Neutrophil (primary cell): ENCODE results near the gene MGRN1.
A peak's percentile ranks its signal among the peaks of the same experiment; 100 is the strongest.

Experiments used
- H3K27ac ChIP-seq: fragments of 200-600 bp; sonication (generic); 2 replicates; pipeline ENCODE4 v1.5.1; 2016; ENCODE audit warnings: mild to moderate bottlenecking, moderate library complexity
- H3K27me3 ChIP-seq: fragments of 200-600 bp; sonication (generic); 2 replicates; pipeline ENCODE4 v1.6.0; 2016; ENCODE audit warnings: mild to moderate bottlenecking
- H3K36me3 ChIP-seq: fragments of 200-600 bp; sonication (generic); 2 replicates; pipeline ENCODE4 v1.5.1; 2017
- H3K4me1 ChIP-seq, 2 experiments: fragments of 200-600 bp in 1 of 2; sonication (generic) in 1 of 2; 1 replicate in 1 of 2; 2 replicates in 1 of 2; pipeline versions ENCODE4 v1.5.1 to v1.6.1; 2013 to 2016; ENCODE audit warnings: low read depth in 1 of 2, low read length in 1 of 2, mild to moderate bottlenecking in 1 of 2, moderate library complexity in 1 of 2; ENCODE audit not compliant: control insufficient read depth in 1 of 2, insufficient read depth in 1 of 2
- H3K4me3 ChIP-seq, 2 experiments: fragments of 200-600 bp in 1 of 2; sonication (generic) in 1 of 2; 1 replicate in 1 of 2; 2 replicates in 1 of 2; pipeline ENCODE4 v1.5.1; 2013 to 2016; ENCODE audit warnings: low read depth in 1 of 2, low read length in 1 of 2, mild to moderate bottlenecking in 1 of 2, moderate library complexity in 1 of 2
- H3K9me3 ChIP-seq: fragments of 200-600 bp; sonication (generic); 2 replicates; pipeline ENCODE4 v1.5.1; 2016
- TF ChIP-seq, protein P1 (sequence below): fragments of 200-600 bp; sonication (generic); IDR thresholded peaks from 2 replicates; pipeline ENCODE4 v1.5.1; 2016; ENCODE audit warnings: antibody characterized with exemption

MGRN1 gene

GRCh38 chr16:4624015-4624826 is at the start of gene MGRN1:
Gene MGRN1, plus strand, starts transcription at chr16:4624826. Its CDS starts 135 bp downstream, at chr16:4624961.
- Histone ChIP-seq H3K27me3 (no peaks in the 10 kb centered on the region), H3K36me3 (no peaks in the 10 kb centered on the region), H3K4me3 (peak within 1 kb of the TSS; percentile 75 to 84), H3K4me1 (peaks cover 53 to 54% of the 10 kb centered on the region in 2 experiments), H3K9me3 (no peaks in the 10 kb centered on the region), H3K27ac (peak within 1 kb of the TSS; percentile 98)
- TF ChIP-seq, protein P1, sequence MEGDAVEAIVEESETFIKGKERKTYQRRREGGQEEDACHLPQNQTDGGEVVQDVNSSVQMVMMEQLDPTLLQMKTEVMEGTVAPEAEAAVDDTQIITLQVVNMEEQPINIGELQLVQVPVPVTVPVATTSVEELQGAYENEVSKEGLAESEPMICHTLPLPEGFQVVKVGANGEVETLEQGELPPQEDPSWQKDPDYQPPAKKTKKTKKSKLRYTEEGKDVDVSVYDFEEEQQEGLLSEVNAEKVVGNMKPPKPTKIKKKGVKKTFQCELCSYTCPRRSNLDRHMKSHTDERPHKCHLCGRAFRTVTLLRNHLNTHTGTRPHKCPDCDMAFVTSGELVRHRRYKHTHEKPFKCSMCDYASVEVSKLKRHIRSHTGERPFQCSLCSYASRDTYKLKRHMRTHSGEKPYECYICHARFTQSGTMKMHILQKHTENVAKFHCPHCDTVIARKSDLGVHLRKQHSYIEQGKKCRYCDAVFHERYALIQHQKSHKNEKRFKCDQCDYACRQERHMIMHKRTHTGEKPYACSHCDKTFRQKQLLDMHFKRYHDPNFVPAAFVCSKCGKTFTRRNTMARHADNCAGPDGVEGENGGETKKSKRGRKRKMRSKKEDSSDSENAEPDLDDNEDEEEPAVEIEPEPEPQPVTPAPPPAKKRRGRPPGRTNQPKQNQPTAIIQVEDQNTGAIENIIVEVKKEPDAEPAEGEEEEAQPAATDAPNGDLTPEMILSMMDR, result peak; percentile 97

- H3K27me3 ChIP-seq, result no peaks in the 10 kb centered on the region
- H3K4me3 ChIP-seq, result no peak overlapping the region
These were observed 49.5 kb upstream of the MGRN1 start for GRCh38 chr16:4574919-4575705.

GRCh38 chr16:4576008-4576407 is 48.6 kb upstream of the MGRN1 start:
- Histone ChIP-seq H3K36me3 (no peaks in the 10 kb centered on the region), H3K27ac (no peak overlapping the region), H3K4me1 (peaks cover 0 to 8% of the 10 kb centered on the region in 2 experiments), H3K4me3 (no peak overlapping the region), H3K9me3 (no peaks in the 10 kb centered on the region), H3K27me3 (no peaks in the 10 kb centered on the region)
- TF ChIP-seq, protein P1, result no peak

More at GRCh38 chr16:4574919-4575705, 49.5 kb upstream of the MGRN1 start:
- Histone ChIP-seq H3K36me3 (no peaks in the 10 kb centered on the region), H3K4me1 (peaks cover 0 to 8% of the 10 kb centered on the region in 2 experiments), H3K9me3 (no peaks in the 10 kb centered on the region), H3K27ac (no peak overlapping the region)
- TF ChIP-seq, protein P1, result no peak

GRCh38 chr16:4578961-4579530 is 45.6 kb upstream of the MGRN1 start:
- Histone ChIP-seq H3K27ac (no peak overlapping the region), H3K36me3 (no peaks in the 10 kb centered on the region), H3K27me3 (no peaks in the 10 kb centered on the region), H3K4me3 (no peak overlapping the region), H3K4me1 (peaks cover 3 to 8% of the 10 kb centered on the region in 2 experiments), H3K9me3 (no peaks in the 10 kb centered on the region)
- TF ChIP-seq, protein P1, result no peak

DNA sequence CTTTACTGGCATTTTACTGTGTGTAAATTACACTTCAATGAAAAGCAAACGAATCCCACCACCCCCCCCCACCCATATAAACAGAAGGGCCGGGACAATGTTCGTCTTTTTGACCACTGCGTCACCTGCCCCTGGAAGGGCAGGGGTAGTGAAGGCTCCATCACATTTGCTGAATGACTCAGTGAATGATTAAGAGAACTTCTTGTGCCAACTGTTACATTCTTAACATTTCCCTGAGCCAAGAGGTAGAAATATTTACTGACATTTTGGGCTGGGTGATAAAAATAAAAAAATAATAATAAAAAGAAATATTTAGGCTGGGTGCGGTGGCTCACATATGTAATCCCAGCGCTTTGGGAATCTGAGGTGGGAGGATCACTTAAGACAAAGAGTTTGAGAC is 44.4 kb upstream of the MGRN1 start:
- no peak overlapping the region for H3K4me3 ChIP-seq
- no peaks in the 10 kb centered on the region for H3K27me3 ChIP-seq
- no peaks in the 10 kb centered on the region for H3K36me3 ChIP-seq
- TF ChIP-seq, protein P1, result no peak
- H3K4me1 ChIP-seq, result peaks cover 4 to 5% of the 10 kb centered on the region in 2 experiments
- no peaks in the 10 kb centered on the region for H3K9me3 ChIP-seq
- no peak overlapping the region for H3K27ac ChIP-seq
